ENCODE data around the gene FAM177B. TPM values are rescaled to one million over a fixed set of nuclear protein-coding genes. Genes with fewer than 3 reads are reported as not detected.
"Not testable (repeated sequence)": the region's sequence is repeated elsewhere in the genome, so short reads cannot be mapped to it uniquely, and the experiment has no call there.

Gene FAM177B
- polyA plus RNA-seq, 12 donors: 0.18 to 0.54 (median 0.27) TPM; not detected in 5

DNA sequence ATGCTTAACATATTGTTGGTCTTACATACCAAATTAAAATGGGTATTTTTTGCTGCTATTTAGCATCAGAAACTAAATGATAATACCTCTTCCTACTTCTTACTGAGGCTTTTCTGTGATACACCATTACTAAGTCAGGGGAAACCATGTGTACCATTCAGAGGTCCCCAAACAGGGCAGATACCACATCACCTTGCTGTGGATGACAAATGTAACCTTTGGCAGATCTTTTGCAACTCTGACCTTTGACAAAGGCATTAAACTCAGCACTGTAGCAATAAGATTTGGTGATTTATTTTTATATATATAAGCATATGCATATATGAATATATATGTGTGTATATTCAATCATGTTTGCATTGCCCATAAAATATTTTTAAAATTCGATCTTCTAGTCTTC is 2.9 kb downstream of the FAM177B start:
- DNase-seq: no peak

DNA sequence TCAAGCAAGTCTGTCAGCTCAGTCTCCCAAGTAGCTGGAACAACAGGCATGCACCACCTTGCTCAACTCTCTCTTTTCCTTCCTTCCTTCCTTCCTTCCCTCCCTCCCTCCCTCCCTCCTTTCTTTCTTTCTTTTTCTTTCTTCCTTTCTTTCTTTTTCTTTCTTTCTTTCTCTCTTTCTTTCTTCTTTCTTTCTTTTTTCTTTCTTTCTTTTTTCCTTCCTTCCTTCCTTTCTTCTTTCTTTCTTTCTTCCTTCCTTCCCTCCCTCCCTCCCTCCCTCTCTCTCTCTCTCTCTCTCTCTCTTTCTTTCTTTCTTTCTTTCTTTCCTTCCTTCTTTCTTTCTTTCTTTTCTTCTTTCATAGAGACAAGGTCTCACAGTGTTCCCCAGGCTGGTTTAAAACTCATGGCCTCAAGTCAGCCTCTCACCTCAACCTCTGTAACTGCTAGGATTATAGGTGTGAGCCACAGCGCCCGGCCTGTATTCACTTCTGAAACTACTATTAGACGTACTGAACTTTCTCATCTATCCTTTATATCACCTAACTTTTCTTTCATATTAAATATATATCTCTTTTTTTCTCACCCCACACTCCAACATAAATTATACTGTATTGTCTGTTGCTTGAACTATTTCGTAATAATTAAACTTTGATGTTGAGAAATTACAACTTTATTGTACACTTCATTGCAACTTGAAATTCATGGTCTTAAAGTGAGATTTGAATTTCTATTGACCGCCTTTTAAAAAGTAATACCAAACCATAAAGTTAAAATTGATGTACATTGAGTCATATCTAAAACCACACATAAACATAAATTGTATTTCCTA is 4.8 kb downstream of the FAM177B start:
- DNase-seq: not testable (repeated sequence)

DNA sequence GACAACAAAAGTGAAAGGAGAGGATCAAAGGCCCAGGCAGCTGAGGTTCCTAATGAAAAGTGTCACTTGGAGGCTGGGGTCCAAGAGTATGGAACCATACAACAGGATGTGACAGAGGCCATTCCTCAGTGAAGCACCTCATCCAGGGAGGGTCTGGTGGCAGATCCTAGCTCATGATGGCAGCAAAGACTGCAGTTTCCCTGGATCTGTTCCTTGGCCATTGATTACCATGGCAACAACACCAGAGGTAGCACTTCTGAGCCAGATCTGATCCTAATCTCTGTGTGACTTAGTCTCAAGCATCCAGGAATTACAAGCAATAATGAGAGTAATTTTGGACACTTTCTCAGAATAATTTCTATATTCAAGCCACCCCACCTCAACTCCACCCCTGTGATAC is 12.9 kb downstream of the FAM177B start:
- DNase-seq: no peak

DNA sequence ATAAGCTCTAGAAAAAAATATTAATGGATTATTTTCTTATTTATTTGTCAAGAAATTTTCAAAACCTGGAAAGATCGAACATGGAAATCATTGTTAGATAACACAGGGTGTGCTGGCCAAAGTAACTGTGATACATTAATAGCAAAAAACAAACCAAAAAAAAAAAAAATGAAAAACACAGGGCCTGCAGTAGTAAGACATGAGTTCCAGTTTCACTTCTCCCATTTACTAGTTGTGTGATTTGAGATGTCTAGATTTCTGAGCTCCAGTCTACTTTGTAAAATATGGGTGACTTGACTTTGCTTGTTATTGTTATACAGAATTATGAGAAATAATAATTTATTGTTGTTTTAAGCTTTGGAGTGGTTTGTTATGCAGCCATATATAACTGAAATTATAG is 13.6 kb downstream of the FAM177B start:
- DNase-seq: no peak

DNA sequence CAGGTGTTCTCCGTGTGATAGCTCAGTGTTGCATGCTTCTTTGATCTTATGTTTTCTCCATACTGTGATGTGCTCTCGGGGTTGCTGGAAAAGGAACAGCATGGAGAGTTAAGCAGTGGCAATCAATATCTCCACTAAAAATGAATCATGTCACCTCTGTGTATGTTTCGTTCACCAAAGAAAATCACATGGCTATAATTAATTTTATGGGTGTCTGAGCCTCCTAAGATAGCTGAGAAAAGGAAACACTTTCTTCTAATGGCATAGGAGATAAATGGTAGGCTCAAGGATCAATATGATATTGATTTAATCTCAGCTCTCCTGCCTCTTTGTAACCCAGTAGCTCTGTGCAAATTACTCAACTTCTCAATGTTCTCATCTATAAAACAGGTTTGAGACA is 14.3 kb downstream of the FAM177B start:
- DNase-seq: no peak

DNA sequence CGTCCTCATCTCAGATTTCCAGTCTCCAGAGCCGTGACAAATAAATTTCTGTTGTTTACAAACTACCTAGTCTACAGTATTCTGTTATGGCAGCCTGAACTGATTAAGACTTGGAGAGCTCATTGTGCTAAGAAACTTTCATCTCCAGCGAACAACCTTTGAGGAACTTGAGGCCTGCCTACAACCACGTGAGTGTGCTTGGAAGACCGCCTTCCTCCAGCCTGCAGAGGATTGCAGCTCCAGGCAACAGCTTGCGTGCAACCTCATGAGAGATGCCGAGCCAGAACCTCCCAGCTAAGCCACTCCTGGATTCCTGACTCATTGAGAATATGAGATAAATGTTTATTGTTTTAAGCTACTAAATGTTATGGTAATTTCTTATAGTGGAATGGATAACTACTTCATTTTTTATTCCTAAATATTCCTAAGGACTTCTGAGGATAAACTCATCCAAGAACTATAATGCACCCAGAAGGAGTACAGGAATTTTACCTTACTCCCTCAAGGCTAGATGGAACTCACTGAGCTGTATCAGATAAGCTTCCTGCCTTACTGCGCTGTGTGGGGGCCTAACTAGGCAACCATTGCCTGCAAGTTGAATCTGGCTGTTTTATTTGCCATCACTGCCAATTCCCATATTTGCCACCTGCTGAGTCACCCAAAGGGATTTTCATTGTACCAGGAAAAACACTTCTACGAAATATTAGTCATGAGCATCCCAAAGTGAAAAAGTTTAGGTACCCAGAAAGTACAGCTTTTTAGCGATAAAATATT is 17.6 kb downstream of the FAM177B start:
- peak; percentile 72 for DNase-seq

DNA sequence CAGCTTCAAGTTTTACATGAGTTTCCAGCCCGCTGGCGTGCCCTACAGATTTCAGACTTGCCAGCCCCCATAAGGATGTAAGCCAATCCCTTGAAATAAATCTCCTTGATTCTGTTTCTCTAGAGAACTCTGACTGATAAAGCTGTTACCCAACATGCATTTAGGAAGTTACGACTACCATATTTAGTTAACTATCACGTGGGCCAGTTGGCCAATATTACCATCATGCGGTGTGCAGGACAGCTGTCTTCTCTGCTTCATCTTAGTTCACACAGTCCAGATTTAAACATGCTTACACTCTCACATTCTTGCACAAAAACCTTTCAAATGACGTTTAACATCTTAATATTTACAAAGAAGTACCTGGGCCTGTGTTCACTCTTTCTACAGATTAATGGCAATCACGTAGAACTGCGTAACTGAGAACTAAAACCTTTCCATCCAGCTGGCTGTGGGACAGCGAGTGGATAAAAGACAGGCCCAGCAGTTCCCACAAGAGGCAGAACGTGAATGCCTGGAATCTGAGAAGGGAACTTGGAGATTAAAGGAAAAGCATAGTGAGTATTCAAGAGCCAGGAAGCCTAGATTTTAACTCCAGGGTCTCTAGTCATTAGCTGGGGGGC is 20.8 kb downstream of the FAM177B start:
- DNase-seq: peak; percentile 55

DNA sequence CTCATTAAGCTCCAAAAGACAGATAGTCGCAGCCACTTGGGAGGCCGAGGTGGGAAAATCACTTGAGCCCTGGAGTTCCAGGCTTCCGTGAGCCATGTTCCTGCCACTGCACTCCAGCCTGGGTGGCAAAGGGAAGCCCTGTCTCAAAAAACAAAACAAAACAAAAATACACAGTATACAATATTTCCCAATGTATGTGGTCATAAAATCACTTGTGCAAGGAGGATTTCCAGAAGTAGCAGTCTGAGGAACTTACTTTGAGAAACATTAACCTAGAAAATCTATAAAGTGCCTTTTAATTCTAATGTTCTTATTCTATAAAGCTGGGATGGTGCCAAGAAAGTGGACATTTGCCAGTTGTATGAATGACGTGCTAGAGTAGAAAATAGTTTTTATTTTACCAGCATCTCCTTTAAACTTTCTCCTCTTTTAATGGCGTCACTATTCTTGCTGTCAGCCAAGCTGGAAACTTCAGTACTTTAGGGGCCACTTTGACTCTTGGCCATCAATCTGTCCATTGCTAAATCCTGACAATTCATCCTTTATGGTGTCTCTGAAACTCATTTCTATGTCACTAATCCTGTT is 22.5 kb downstream of the FAM177B start:
- DNase-seq: no peak

DNA sequence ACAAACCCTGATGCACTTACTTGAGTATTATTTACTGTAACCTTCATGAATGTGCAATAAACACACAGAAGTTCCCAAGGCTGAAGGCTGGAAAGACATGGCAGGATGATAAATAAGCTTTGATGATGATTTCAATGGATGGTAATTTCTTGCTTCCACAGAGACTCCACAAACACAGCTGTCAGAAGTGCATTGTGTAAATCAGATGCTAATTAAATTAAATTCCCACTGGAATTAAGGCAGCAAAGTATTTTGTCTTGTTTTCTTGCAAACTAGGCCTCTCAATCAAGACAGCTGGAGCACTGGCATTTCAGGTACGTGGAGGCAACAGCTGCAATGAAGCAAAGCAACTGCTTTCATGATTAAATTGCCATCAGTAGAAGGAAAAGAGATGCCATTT is 24.1 kb downstream of the FAM177B start:
- no peak for DNase-seq

DNA sequence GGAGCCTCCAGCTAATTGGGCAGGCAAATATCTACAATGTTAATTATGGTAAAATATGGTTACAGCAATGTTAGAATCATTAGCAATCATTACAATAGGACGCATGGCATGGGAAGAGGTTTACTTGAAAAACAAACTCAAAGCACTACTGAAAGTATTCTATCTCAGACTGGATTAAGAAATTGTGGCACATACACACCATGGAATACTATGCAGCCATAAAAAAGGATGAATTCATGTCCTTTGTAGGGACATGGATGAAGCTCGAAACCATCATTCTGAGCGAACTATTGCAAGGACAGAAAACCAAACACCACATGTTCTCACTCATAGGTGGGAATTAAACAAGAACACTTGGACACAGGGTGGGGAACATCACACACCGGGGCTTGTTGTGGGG is 25.2 kb downstream of the FAM177B start:
- DNase-seq: not testable (repeated sequence)

DNA sequence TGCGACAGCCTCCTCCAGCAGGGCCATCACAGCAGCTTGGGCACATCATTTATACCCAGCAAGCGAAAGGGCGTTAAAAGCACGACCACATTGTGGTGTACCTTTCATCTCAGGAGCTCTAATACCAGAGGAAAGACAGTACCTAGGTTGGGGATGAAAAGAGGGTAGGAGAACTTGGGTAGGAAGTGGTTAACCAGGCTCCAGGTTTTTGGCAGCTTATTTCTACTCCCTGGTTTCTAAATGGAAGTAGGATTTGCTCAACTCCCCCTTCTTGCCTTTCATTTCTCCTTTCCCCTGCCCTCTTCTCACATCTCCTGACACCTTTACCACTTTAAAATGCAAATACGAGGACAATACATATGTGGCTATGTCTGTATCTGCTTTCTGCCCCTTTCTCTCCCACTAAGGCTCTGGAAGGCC is 30.2 kb downstream of the FAM177B start:
- DNase-seq: no peak

DNA sequence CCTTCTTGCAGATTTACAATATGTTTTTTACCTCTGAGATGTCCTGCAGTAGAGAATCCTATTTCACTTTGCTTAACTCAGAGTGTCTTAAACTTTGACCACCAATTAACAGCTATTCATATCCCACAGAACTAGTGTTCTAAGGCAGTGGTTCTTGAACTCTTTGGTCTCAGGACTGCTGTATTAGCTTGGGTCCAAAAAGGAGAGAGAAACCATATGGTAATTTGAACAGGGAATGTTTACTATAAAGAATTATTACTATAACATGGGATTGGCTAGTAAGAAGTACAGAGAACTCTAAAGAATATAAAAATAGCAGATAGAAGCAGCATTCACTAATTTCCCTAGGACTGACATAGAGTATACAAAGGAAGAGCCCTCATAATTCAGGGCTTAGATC is 31.6 kb downstream of the FAM177B start:
- DNase-seq: no peak

DNA sequence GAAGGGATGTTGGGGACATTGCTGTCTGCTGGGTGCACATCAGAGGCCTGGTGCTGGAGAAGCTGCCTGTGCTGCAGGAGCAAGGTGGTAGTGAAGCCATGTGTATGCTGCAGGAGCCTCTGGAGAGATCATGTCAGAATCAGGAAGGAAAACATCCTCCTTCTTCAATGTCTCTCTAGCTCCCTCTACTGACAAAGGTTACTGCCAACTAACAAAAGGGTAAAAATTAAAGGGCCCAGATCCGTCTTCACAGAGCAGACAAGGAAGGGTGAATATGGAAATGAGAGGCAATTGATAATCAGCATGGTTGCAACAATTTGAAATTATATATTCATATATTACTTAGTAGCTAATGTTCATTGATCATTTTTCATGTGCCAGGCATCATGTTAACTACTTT is 32.2 kb downstream of the FAM177B start:
- no peak for DNase-seq

DNA sequence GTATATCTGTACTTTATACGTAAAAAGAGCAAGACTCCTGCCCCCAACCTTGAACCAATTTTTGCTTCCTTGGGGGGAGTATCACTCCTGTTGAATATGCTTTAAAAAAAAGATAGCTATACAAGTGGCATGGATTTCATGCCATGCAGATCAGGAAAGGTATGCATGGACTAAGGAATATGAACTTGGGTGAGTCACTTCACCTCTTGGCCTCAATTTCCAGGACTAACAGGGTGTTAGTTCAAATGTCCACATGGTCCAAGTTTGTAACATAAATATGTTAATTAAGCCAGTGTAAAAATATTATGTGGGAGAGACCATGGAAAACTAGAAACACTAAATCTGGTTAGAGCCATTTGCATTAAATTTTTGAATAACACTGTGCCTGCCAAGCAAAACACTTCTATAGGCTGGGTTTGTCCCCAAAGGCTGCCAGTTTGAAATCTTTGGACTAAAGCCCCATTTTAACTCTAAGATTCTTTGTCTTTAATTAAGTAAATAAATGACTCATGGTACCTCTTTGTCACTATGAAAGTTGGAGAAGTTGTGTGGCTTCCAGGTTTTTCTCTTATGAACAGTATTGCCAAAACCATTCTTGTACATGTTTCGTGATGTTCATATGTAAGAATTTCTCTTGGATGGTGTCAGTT is 33.1 kb downstream of the FAM177B start:
- DNase-seq: no peak

DNA sequence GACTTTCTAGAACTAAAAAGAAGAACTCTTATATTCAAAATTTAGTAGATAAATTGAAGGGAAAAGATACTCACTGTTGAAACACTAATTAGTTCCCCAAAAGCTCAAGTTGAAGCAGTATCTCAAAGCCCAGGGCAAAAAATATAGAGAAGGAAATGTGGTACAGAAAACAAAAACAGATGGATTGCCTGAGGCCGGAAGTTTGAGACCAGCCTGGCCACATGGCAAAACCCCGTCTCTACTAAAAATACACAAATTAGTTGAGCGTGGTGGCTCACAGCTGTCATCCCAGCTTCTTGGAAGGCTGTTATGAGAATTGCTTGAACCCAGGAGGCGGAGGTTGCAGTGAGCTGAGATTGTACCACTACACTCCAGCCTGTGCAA is 36.0 kb downstream of the FAM177B start:
- no peak for DNase-seq

DNA sequence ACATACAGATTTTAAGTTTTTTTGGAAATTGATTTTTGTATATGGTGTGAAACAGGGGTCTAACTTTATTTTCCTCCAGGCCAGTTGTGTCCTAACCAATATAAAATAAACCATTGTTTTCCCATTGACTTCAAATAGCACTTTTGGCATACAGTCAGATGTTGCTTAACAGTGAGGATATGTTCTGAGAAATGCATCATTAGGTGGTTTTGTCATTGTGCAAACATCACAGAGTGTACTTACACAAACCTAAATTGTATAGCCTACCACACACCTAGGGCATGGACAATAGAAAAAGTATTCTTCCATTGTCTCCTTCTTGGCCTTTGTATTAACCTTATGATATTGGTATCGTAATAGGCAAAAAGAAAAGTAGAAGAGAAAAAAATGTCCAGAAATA is 40.5 kb downstream of the FAM177B start:
- DNase-seq: no peak

DNA sequence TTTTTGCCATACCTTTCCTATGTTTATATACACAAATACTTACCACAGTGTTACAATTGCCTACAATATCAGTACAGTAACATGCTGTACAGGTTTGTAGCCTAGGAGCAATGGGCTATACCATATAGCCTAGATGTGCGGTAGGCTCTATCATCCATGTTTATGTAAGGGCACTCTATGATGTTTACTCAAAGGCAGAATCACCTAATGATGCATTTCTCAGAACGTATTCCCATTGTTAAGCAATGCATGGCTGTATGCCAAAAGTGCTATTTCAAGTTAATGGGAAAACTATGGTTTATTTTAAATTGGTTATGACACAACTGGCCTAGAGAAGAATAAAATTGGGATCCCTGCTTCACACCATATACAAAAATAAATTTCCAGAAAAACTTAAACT is 41.0 kb downstream of the FAM177B start:
- no peak for DNase-seq

DNA sequence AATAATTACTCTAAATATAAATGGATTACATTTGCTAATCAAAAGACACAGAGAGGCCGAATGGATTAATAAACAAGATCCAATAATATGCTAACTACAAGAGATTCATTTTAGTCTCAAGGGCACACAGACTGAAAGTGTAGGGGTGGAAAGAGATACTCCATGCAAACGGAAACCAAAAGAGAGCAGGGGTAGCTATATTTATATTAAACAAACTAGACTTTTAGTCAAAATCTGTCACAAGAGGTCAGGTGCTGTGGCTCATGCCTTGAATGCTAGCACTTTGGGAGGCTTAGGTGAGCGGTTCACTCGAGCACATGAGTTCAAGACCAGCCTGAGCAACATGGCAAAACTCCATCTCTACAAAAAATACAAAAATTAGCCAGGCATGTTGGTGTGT is 44.2 kb downstream of the FAM177B start:
- no peak for DNase-seq

DNA sequence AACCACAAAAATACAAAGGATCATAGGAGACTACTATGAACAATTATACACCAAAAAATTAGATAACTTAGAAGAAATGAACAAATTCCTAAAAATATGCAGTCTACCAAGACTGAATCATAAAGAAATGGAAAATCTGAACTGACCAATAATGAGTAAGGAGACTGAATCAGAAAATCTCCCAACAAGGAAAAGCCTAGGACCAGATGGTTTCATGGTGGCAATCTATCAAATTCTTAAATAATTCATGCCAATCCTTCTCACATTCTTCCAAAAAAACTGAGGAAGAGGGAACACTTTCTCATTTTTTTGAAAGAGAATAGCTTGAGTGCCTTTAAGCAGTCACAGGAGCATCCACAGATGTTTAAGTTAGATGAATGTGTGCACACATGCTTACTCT is 46.0 kb downstream of the FAM177B start:
- no peak for DNase-seq

DNA sequence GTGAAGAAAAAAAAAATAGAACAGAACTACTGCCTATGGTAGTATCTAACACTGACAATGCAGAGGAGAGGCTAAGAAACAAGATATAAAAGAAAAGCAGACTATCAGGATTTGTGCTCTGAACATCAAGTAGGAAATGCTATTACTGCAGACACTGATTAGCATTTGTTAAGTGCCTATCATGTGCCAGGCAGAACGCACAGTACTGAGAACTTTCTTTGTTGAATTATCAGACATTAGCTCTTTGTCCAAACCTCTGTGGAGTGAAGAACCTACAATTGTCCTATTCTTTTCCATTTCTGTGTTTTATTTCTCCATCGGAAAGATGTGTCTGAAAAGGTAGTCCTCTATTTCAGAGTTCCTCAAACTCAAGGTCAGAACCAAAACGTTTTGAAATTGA is 47.4 kb downstream of the FAM177B start:
- DNase-seq: no peak

DNA sequence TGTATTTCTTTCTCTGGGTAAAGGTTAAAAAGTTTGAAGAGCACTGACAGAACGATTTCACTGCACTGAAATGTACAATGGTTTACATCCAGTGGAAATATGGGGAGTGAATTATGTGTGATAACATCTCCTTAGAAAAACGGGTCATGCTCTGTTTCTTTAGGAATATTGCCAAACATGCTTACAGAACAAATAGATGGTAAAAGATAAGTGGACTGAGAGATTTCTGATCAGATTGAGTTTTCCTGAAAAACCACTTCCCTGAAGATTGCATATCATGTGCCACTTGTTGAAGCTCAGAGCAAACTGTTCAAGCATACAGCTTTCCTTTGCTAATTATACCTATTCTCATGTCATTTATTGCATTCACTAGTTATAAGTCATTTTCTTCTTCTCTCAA is 47.9 kb downstream of the FAM177B start:
- no peak for DNase-seq

DNA sequence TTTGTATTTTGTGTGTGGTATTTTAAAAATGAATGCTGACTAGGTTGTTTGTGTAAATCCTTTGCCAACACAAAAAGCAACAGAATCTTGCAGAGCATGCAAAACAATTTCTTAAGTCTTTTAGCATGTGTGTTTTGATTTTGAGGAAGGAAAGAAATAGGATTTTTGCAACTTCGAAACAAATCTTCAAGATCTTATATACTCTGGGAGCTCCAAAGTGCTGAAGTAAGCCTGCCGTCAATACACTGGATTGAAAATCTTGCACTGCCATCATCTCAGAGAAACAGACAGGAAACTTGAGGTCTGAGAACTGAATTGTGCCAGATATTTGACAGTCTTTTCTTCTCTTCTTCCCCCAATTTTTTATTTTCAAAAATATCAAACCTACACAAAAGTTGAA is 48.5 kb downstream of the FAM177B start:
- DNase-seq: no peak
